Neural cell (in vitro differentiated cells): ENCODE results near the gene JAZF1. TPM values are rescaled to one million over a fixed set of nuclear protein-coding genes. Genes with fewer than 3 reads are reported as not detected.

Experiments used
- H2AFZ ChIP-seq: fragments of 200-600, 300-800 bp; sonication (generic), shearing (Covaris generic); 2 replicates; pipeline ENCODE4 v1.6.0; 2014; ENCODE audit warnings: low read depth, mild to moderate bottlenecking, antibody characterized with exemption, low read length, moderate library complexity
- H3F3A ChIP-seq: fragments of 200-600 bp; shearing (Covaris generic); 2 replicates; pipeline ENCODE4 v1.6.1; 2016; ENCODE audit warnings: mild to moderate bottlenecking, moderate library complexity, mixed read lengths, antibody characterized with exemption, low read length; ENCODE audit not compliant: insufficient read depth, poor library complexity, severe bottlenecking
- H3K27ac ChIP-seq: fragments of 200-600, 300-800 bp; sonication (generic), shearing (Covaris generic); 2 replicates; pipeline ENCODE4 v1.5.1; 2014; ENCODE audit warnings: mild to moderate bottlenecking, low read length, moderate library complexity
- H3K27me3 ChIP-seq: fragments of 300-800, 200-600 bp; sonication (generic), shearing (Covaris generic); 2 replicates; pipeline ENCODE4 v1.6.0; 2014; ENCODE audit warnings: mild to moderate bottlenecking, low read depth, low read length, moderate library complexity; ENCODE audit not compliant: insufficient read depth
- H3K36me3 ChIP-seq: fragments of 300-800, 200-600 bp; sonication (generic), shearing (Covaris generic); 2 replicates; pipeline ENCODE4 v1.5.1; 2014; ENCODE audit warnings: mild to moderate bottlenecking, antibody characterized with exemption, low read length, moderate library complexity; ENCODE audit not compliant: insufficient read depth
- H3K4me2 ChIP-seq: fragments of 300-800, 200-600 bp; sonication (generic), shearing (Covaris generic); 2 replicates; pipeline ENCODE4 v1.6.0; 2014; ENCODE audit warnings: mild to moderate bottlenecking, low read length
- H3K4me3 ChIP-seq: fragments of 300-800, 200-600 bp; sonication (generic), shearing (Covaris generic); 2 replicates; pipeline ENCODE4 v1.5.1; 2014; ENCODE audit warnings: mild to moderate bottlenecking, low read length, moderate library complexity
- H3K79me2 ChIP-seq: fragments of 200-600 bp; shearing (Covaris generic); replicated peaks from 2 replicates; pipeline ENCODE4 v1.6.0; 2014; ENCODE audit warnings: mild to moderate bottlenecking, low read length, moderate library complexity; ENCODE audit not compliant: insufficient read depth
- H3K9ac ChIP-seq: fragments of 300-800, 200-600 bp; sonication (generic), shearing (Covaris generic); 2 replicates; pipeline ENCODE4 v1.6.1; 2016; ENCODE audit warnings: mild to moderate bottlenecking, low read length, mixed read lengths
- H3K9me2 ChIP-seq: fragments of 200-600 bp; shearing (Covaris generic); 2 replicates; pipeline ENCODE4 v1.6.1; 2016; ENCODE audit warnings: mild to moderate bottlenecking, low read length, mixed read lengths; ENCODE audit not compliant: insufficient read depth
- H3K9me3 ChIP-seq: fragments of 200-600, 300-800 bp; sonication (generic), shearing (Covaris generic); 2 replicates; pipeline ENCODE4 v1.6.1; 2016; ENCODE audit warnings: mild to moderate bottlenecking, mixed run types, low read length, moderate library complexity, mixed read lengths
- H4K20me1 ChIP-seq: fragments of 200-600 bp; shearing (Covaris generic); 2 replicates; pipeline ENCODE4 v1.6.1; 2016; ENCODE audit warnings: mild to moderate bottlenecking, mixed run types; ENCODE audit not compliant: insufficient read depth
- EP300 ChIP-seq: fragments of 450-650 bp; conservative IDR thresholded peaks from 2 replicates; pipeline ENCODE4 v1.6.1; 2014; ENCODE audit warnings: antibody characterized with exemption, mild to moderate bottlenecking, moderate library complexity; ENCODE audit not compliant: poor library complexity, severe bottlenecking
- EZH2 ChIP-seq: fragments of 200-600, 300-800 bp; shearing (Covaris generic), sonication (generic); IDR thresholded peaks from 2 replicates; pipeline ENCODE4 v1.6.1; 2014; ENCODE audit warnings: antibody characterized with exemption, low read length, borderline replicate concordance, mild to moderate bottlenecking; ENCODE audit not compliant: insufficient read depth, poor library complexity, severe bottlenecking
- MXI1 ChIP-seq: fragments of 450-650 bp; conservative IDR thresholded peaks from 2 replicates; pipeline ENCODE4 v1.6.1; 2014; ENCODE audit warnings: antibody characterized with exemption, mild to moderate bottlenecking; ENCODE audit not compliant: poor library complexity, severe bottlenecking
- POLR2AphosphoS5 ChIP-seq: IDR thresholded peaks from 2 replicates; pipeline ENCODE4 v1.6.1; 2012
- RAD21 ChIP-seq: fragments of 450-650 bp; conservative IDR thresholded peaks from 2 replicates; pipeline ENCODE4 v1.6.1; 2014; ENCODE audit warnings: antibody characterized with exemption, mild to moderate bottlenecking, moderate library complexity
- SMC3 ChIP-seq: fragments of 450-650 bp; conservative IDR thresholded peaks from 2 replicates; pipeline ENCODE4 v1.6.1; 2014; ENCODE audit warnings: antibody characterized with exemption, mild to moderate bottlenecking, moderate library complexity; ENCODE audit not compliant: poor library complexity
- TAF1 ChIP-seq: IDR thresholded peaks from 2 replicates; pipeline ENCODE4 v1.6.1; 2012; ENCODE audit warnings: low read depth
- polyA plus RNA-seq: library from polyadenylated mRNA; depleted of rRNA; stranded (reverse); fragments of >200 nt; gene quantifications from 2 replicates; pipeline ENCODE4 v1.2.3, GENCODE V29; 2014
- TF ChIP-seq, protein P1 (sequence below): IDR thresholded peaks from 2 replicates; pipeline ENCODE4 v1.6.1; 2012; ENCODE audit warnings: borderline replicate concordance
- TF ChIP-seq, protein P2 (sequence below): fragments of 450-650 bp; IDR thresholded peaks from 2 replicates; pipeline ENCODE4 v1.5.1; 2014; ENCODE audit warnings: antibody characterized with exemption, mild to moderate bottlenecking, moderate library complexity; ENCODE audit not compliant: poor library complexity, severe bottlenecking

JAZF1 gene
- polyA plus RNA-seq, 1 donor from 2014 or later = 29.5 TPM

DNA sequence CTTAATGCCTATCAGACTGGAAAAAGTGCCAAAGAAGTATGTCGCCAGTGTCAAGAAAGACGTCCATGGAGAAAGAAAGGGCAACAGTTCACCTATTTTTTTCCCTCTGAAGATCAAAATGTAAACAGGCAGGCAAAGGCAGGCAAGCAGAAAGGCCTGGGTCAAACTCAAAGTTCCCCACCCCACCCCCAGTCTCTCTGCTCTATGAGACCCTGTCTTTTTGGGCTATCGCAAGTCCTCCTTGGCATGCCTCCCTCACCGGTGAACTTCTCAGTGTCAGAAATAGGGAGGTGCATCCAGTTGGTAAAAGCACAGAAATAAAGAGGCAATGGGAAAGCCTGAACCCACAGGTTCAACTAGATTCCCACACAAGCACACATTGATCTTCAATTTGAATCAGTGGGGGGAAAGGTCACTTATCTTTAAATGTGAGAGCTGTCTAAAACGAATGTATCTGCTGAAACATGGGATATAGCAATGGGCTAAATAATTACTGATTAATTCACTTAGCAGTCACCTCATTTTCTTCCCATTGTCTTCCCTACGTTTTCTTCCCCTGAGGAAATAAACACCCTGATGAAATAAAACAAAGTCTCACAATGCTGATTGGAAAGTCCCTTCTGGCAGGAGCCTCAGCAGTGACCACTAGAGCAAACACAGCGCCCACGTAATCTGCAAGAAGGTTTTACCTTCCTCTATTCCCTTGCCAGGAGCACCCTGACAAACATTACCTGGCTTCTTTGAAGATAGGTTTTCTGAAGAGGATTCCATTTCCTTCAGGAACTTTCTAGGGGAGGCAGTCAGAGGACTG is 31.1 kb downstream of the JAZF1 start:
- Histone ChIP-seq H3K36me3 (no peaks in the 10 kb centered on the region), H3F3A (no peaks in the 10 kb centered on the region), H3K4me3 (no peak overlapping the region), H3K9ac (no peak overlapping the region), H3K4me2 (no peak overlapping the region), H3K27ac (no peak overlapping the region), H4K20me1 (no peaks in the 10 kb centered on the region), H2AFZ (no peak overlapping the region), H3K79me2 (no peaks in the 10 kb centered on the region), H3K9me2 (no peaks in the 10 kb centered on the region), H3K9me3 (no peaks in the 10 kb centered on the region), H3K27me3 (no peaks in the 10 kb centered on the region)
- no peak for TF ChIP-seq RAD21
- no peak for TF ChIP-seq TAF1
- no peak for TF ChIP-seq POLR2AphosphoS5
- TF ChIP-seq, protein P1, sequence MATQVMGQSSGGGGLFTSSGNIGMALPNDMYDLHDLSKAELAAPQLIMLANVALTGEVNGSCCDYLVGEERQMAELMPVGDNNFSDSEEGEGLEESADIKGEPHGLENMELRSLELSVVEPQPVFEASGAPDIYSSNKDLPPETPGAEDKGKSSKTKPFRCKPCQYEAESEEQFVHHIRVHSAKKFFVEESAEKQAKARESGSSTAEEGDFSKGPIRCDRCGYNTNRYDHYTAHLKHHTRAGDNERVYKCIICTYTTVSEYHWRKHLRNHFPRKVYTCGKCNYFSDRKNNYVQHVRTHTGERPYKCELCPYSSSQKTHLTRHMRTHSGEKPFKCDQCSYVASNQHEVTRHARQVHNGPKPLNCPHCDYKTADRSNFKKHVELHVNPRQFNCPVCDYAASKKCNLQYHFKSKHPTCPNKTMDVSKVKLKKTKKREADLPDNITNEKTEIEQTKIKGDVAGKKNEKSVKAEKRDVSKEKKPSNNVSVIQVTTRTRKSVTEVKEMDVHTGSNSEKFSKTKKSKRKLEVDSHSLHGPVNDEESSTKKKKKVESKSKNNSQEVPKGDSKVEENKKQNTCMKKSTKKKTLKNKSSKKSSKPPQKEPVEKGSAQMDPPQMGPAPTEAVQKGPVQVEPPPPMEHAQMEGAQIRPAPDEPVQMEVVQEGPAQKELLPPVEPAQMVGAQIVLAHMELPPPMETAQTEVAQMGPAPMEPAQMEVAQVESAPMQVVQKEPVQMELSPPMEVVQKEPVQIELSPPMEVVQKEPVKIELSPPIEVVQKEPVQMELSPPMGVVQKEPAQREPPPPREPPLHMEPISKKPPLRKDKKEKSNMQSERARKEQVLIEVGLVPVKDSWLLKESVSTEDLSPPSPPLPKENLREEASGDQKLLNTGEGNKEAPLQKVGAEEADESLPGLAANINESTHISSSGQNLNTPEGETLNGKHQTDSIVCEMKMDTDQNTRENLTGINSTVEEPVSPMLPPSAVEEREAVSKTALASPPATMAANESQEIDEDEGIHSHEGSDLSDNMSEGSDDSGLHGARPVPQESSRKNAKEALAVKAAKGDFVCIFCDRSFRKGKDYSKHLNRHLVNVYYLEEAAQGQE = no peak
- TF ChIP-seq, protein P2, sequence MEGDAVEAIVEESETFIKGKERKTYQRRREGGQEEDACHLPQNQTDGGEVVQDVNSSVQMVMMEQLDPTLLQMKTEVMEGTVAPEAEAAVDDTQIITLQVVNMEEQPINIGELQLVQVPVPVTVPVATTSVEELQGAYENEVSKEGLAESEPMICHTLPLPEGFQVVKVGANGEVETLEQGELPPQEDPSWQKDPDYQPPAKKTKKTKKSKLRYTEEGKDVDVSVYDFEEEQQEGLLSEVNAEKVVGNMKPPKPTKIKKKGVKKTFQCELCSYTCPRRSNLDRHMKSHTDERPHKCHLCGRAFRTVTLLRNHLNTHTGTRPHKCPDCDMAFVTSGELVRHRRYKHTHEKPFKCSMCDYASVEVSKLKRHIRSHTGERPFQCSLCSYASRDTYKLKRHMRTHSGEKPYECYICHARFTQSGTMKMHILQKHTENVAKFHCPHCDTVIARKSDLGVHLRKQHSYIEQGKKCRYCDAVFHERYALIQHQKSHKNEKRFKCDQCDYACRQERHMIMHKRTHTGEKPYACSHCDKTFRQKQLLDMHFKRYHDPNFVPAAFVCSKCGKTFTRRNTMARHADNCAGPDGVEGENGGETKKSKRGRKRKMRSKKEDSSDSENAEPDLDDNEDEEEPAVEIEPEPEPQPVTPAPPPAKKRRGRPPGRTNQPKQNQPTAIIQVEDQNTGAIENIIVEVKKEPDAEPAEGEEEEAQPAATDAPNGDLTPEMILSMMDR = no peak
- no peak for TF ChIP-seq MXI1
- no peak for TF ChIP-seq EZH2
- no peak for TF ChIP-seq SMC3
- no peak for TF ChIP-seq EP300

DNA sequence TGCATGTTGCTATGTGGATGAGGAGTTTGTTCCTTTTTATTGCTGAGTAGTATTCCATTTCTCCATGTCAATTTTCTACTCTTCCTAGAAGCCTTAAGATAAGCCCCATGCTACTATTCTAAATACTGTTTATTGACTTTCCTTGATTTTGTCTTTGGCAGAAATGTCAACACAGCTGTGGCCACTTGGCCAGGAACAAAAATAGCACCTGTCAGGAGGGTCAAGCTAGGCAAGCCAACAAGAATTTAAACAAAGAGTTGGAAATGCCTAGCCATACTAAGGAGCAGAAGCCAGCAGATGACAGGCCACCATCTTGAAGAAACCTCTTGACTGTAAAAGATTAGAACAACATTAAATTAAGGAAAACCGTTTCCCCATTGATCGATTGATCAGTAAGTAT is 34.7 kb downstream of the JAZF1 start:
- Histone ChIP-seq H3F3A (peaks cover 7% of the 10 kb centered on the region), H3K9ac (no peak overlapping the region), H3K9me2 (no peaks in the 10 kb centered on the region), H3K4me3 (no peak overlapping the region), H3K9me3 (no peaks in the 10 kb centered on the region), H3K27me3 (no peaks in the 10 kb centered on the region), H3K79me2 (no peaks in the 10 kb centered on the region), H3K36me3 (no peaks in the 10 kb centered on the region), H4K20me1 (no peaks in the 10 kb centered on the region), H3K4me2 (no peak overlapping the region), H2AFZ (no peak overlapping the region), H3K27ac (no peak overlapping the region)
- TF ChIP-seq SMC3 (no peak), POLR2AphosphoS5 (no peak), MXI1 (no peak), TAF1 (no peak), EZH2 (no peak), RAD21 (no peak), EP300 (no peak)
- TF ChIP-seq, protein P1 = no peak
- TF ChIP-seq, protein P2 = no peak
